Ramos (cell line): ENCODE measurements around the gene ASS1.
"Not testable (repeated sequence)": the region's sequence is repeated elsewhere in the genome, so short reads cannot be mapped to it uniquely, and the experiment has no call there.

Experiments
- in situ Hi-C: fragments of 300-500 bp; cut with MboI; formaldehyde crosslinking; loops from one replicate; pipeline ENCODE4 v1.14.3; 2022; ENCODE audit warnings: low sequenced_read_pairs; ENCODE audit not compliant: unreplicated experiment

The ASS1 gene

DNA sequence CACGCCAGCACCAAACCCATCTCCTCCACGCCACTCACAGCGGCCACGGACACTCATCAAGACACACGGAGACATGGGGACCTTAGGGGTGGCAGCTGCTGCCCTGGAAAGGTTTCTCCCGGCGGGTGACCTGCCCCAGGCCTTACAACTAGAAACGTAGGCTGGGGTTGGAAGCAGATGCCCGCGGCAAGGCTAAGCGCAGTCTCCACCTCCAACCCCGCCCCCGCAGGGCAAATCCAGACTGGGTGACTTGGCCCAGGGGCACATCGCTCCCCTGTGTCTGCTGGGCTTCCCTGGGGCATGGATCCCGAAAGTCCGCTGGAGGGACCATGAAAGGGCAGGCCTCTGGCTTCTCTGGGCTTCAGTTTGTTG, 12.0 kb upstream of the ASS1 start:
- in situ Hi-C loops: no loop called here

DNA sequence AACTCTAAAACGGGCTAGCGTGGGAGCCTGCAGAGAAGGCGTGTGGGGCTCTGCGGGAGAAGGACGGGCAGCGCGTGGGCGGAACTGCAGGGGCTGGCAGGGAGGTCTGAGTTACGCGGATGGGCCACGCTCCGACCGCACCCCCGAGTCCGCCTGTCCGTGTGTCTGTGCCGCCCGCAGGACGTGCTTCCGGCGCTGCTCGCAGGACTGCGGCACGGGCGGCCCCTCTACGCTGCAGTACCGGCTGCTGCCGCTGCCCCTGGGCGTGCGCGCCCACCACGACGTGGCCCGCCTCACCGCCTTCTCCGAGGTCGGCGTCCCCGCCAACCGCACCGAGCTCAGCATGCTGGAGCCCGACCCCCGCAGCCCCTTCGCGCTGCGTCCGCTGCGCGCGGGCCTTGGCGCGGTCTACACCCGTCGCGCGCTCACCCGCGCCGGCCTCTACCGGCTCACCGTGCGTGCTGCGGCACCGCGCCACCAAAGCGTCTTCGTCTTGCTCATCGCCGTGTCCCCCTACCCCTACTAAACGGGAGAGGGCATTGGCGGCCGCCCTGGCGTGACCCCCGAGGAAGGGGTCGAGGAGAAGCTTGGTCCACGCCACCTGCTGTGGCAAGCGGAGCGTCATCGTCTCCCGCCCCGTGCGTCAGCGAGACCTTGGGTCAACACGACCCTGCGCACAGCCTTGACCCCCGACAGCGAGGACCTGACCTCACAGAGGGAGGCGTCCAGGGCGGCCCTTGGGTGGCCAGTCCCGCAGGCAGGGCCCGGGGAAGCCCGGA, 11.4 kb upstream of the ASS1 start:
- in situ Hi-C loops: no loop called here

DNA sequence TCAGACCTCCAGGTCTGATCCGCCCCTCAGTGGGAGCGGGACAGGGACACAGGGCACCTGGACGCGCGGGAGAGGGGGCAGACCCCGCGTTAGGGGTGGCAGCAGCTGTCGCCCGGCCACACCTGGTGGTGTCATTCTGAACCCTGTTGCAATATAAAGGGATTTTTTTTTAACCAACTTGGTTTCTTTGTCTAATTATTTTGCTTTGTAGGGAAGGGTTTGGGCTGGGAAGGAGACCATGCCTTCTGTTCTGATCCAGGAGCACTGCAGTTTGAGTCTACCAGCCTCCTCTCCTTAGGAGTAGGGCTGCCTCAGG, 10.9 kb upstream of the ASS1 start:
- in situ Hi-C loops: no loop called here

GRCh38 chr9:130434656-130435055, 10.1 kb upstream of the ASS1 start:
- in situ Hi-C loops: not testable (repeated sequence)

GRCh38 chr9:130437011-130437789, 7.6 kb upstream of the ASS1 start:
- in situ Hi-C loops: no loop called here

GRCh38 chr9:130438382-130438981, 6.3 kb upstream of the ASS1 start:
- in situ Hi-C loops: no loop called here

DNA sequence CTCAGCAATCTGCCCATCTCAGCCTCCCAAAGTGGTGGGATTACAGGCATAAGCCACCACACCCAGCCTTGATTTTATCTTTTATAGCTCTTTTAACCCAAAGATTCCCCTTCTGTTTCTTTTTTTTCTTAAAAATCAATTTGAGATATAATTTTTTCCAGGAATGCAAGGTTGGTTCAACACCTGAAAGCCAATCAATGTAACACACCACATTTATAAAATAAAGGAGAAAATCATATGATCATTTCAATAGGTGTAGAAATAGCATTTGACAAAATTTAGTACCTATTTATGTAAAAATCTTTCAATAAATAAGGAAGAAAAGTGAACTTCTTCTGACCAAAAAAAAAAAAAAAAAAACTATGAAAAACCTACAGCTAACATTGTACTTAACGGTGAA, 3.7 kb upstream of the ASS1 start:
- in situ Hi-C loops: no loop called here

- in situ Hi-C loops: no loop called here
Measured at GRCh38 chr9:130442746-130443455, 1.9 kb upstream of the ASS1 start.

DNA sequence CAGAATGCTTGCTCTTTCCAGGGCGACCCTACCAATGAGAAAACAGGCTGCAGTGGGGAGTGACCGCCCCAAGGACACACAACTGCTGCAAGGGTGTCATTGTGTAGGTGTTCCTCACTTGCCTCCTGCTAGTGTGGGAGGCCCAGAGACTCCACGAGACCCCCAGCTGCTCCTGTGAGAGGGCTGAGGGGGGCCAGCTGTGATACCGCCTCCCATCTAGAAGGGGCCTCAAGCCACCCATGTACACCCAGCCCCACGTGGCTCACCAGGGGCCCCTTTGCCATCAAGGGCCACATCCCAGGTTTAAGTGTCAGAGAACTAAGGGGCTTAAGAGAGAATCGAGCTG, 1.3 kb upstream of the ASS1 start:
- in situ Hi-C loops: no loop called here

DNA sequence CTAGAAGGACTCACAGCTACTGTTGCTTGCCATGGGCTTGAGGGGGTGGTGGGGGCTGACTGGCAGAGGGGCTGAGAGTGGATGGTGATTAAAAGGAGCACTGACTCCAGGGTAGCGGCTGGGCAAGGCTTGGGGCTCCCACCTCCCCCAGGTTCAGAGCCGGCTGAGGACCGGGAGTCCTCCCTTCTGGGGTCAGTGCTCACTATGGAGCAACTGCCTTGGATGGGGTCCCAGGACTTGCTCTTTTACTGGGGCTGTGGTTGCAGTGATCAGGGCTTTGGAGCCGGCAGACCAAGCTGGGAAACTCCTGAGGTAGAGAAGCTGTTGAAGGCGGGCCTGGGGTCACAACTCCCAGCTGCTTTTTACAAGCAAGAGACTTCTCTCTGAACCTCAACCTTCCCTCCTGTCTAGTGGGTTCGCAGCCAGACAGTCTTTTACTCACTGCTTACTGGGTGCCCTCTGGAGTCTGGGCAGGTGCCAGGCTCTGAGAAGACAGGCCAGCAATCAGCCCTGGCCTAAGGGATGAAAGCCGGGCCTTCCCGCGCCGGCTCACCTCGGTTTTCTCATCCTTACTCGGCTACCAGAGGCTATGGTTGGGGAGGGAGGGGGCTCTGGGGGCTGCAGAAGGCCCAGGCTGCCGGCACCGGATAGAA, 795 bp upstream of the ASS1 start:
- in situ Hi-C loops: no loop called here

DNA sequence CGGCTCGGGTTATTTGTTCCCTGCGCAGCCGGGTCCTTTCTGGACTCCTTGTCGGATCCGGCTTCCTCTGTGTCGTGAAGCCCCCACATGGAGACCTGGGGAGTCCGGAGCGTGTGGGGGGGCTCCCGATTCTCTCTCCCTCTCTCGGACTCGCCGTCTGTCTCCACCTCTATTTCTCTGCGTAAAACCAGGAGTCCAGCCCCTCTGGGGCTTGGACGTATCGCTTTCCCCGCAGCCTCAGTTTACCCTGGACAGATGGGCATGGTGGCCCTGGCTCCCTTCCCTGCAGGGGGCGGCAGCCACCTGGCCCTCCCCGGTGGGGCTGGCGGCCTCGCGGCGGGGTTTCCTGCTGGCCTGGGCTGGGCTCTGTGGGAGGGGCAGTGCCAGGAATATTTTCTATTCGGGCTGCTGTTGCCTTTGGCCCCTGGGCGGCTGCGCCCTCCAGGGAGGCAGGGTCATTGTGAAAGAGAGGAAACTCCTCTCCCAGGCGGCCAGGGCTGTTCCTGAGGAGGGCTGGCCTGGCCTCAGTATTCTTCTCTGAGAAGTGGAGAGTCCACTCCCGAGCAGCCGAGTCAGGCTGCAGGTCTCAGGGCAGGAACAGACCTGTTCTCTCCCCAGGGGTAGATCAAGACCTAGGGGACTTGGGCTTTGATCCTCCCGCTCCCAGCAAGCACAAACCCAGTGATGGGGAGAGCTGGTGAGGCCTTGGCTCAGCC, 665 bp downstream of the ASS1 start:
- in situ Hi-C loops: no loop called here

GRCh38 chr9:130446101-130446861, 1.5 kb downstream of the ASS1 start:
- in situ Hi-C loops: no loop called here

- in situ Hi-C loops: no loop called here
Measured at GRCh38 chr9:130447193-130447816, 2.5 kb downstream of the ASS1 start.

DNA sequence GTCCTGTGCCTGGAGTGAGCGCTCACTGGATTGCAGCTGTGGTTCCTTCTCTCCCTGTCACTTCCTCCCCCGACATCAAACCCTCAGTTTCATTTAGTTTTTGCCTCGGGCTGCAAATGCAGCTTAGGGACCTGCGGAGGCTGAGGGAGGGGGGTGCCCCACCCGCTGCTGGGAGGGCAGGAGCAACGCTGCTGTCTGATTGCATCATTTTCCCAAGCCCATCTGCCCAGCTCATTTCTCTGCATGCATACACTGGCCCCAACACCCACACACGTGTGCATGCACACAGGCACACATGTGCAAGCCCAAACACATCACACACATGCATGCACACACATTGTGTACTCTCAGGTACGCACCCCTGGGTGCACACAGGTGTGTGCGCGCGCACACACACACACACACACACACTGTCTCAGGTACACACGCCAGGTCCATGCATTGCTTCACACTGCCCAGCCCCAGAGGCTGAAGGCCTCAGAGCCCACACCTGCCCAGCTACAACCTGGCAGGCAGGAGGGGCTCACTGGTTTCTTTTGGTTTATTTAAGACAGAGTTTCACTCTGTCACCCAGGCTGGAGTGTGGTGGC, 3.4 kb downstream of the ASS1 start:
- in situ Hi-C loops: no loop called here

GRCh38 chr9:130448771-130449603, 4.2 kb downstream of the ASS1 start:
- in situ Hi-C loops: no loop called here

DNA sequence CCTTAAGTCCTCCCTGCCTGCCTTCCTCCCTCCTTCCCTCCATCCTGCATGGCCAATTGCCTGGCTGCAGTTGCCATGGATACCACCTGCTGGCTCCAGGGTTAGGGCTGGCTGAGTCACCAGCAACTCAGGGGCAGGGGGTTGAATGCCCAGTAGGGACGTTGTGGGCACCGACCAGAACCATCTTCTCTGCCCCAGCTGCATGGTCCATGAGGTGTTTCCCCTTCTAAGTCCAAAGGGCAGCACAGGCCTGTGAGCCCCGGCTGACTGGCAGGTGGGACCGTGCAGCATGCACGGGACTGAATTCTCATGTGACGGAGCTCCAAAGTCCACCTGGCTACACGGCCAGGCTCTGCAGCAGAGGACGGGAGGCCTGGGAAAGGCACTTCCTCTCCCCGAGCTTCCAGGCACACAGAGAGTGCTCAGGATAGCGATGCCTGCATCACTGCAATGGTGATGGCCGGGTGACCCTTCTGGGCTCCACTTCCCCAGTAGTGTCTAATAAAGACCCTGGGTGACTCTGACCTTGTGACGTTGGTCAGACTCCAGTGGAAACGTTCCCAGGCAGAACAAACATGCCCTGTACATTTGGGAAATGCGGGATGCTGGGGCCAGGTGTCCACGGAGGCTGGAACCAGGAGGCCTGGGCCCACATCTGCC, 5.7 kb downstream of the ASS1 start:
- in situ Hi-C loops: loop anchor here (5.0 kb wide), 1 partner anchor 237 kb away; no protein-coding TSS in a partner anchor

DNA sequence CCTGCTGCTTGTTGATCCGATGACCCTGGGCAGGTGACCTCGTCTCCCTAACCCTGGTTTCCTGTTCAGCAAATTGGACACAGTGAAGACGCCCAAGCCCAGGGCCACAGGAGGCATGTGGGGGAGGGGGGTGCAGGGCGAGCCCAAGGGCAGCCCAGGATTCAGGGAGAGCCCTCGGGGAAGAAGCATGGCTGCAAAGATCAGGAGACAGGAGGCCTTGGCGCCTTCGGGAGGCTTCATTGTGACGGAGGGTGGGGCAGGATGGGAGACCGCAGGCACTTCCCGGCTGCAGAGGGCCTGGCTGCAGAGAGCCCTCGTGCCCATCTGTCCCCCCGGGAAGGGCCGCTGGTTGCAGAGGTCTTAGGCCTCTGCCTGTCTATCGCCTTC, 6.2 kb downstream of the ASS1 start:
- in situ Hi-C loops: loop anchor here (5.0 kb wide), 1 partner anchor 236 kb away; no protein-coding TSS in a partner anchor
